OCI-LY3 (cell line): ENCODE data around the gene MRPL12.

ENCODE experiments used
- H2AFZ ChIP-seq: fragments of 200-600, 300-600 bp; shearing (Covaris generic); 2 replicates; pipeline ENCODE4 v1.6.0; 2014; ENCODE audit warnings: antibody characterized with exemption, low read depth, low read length
- H3K27ac ChIP-seq: fragments of 200-600, 300-600 bp; sonication (generic); 2 replicates; pipeline ENCODE4 v1.5.1; 2014; ENCODE audit warnings: mild to moderate bottlenecking, low read length, moderate library complexity, mixed read lengths
- H3K27me3 ChIP-seq: fragments of 200-600, 300-600 bp; sonication (generic); 2 replicates; pipeline ENCODE4 v1.6.1; 2014; ENCODE audit warnings: low read depth, low read length, mixed read lengths
- H3K36me3 ChIP-seq: fragments of 200-600, 300-600 bp; sonication (generic); replicated peaks from 2 replicates; pipeline ENCODE3; 2014; ENCODE audit warnings: low read depth, low read length, mixed read lengths
- H3K4me1 ChIP-seq: fragments of 300-600, 200-600 bp; sonication (generic); 2 replicates; pipeline ENCODE4 v1.6.1; 2014; ENCODE audit warnings: low read length, mixed read lengths
- H3K4me2 ChIP-seq: fragments of 200-600, 300-600 bp; sonication (generic); 2 replicates; pipeline ENCODE4 v1.6.1; 2014; ENCODE audit warnings: low read length, mixed read lengths
- H3K4me3 ChIP-seq: fragments of 300-600, 200-600 bp; sonication (generic); 2 replicates; pipeline ENCODE4 v1.5.1; 2014; ENCODE audit warnings: antibody characterized with exemption, mild to moderate bottlenecking, low read length, moderate library complexity
- H3K79me2 ChIP-seq: fragments of 300-600, 200-600 bp; shearing (Covaris generic); 2 replicates; pipeline ENCODE4 v1.6.1; 2014; ENCODE audit warnings: mild to moderate bottlenecking, low read length, mixed read lengths
- H3K9ac ChIP-seq: fragments of 300-600, 200-600 bp; shearing (Covaris generic); 2 replicates; pipeline ENCODE4 v1.6.0; 2014; ENCODE audit warnings: mild to moderate bottlenecking, low read length, moderate library complexity
- H3K9me3 ChIP-seq: fragments of 200-600, 300-600 bp; shearing (Covaris generic); 2 replicates; pipeline ENCODE4 v1.6.1; 2014; ENCODE audit warnings: low read length, mixed read lengths; ENCODE audit not compliant: insufficient read depth
- H4K20me1 ChIP-seq: fragments of 200-600, 300-600 bp; sonication (generic); 2 replicates; pipeline ENCODE4 v1.6.1; 2016; ENCODE audit warnings: low read length, mixed read lengths; ENCODE audit not compliant: insufficient read depth
- CTCF ChIP-seq: fragments of 200-600, 300-600 bp; sonication (generic); IDR thresholded peaks from 2 replicates; pipeline ENCODE4 v1.5.1; 2014; ENCODE audit warnings: antibody characterized with exemption, low read length, low read depth
- EZH2phosphoT487 ChIP-seq: fragments of 200-600 bp; shearing (Covaris generic); IDR thresholded peaks from 2 replicates; pipeline ENCODE4 v1.6.1; 2018; ENCODE audit warnings: antibody characterized with exemption, mixed run types, low read depth

The MRPL12 gene

DNA sequence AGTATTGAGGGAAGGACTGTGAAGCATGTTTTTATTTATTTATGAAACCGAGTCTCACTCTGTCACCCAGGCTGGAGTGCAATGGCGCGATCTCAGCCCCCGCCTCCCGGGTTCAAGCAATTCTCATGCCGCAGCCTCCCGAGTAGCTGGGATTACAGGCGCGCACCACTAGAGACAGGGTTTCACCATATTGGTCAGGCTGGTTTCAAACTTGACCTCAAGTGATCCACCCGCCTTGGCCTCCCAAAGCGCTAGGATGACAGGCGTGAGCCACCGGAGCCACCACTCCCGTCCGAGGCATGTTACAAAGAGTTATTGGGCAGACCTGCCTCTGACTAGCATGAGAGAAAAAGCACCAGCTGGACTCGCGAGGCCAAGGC, 3.1 kb downstream of the MRPL12 start:
- H3K9ac ChIP-seq: no peak overlapping the region
- no peak overlapping the region for H2AFZ ChIP-seq
- H3K27ac ChIP-seq: no peak overlapping the region
- no peak for TF ChIP-seq EZH2phosphoT487
- TF ChIP-seq CTCF: no peak
- H3K9me3 ChIP-seq: no peaks in the 10 kb centered on the region
- peaks cover 40% of the 10 kb centered on the region for H3K36me3 ChIP-seq
- H3K27me3 ChIP-seq: no peaks in the 10 kb centered on the region
- H3K4me1 ChIP-seq: peaks cover 24% of the 10 kb centered on the region
- no peak overlapping the region for H3K4me2 ChIP-seq
- no peak overlapping the region for H3K4me3 ChIP-seq
- peaks cover 45% of the 10 kb centered on the region for H3K79me2 ChIP-seq
- peaks cover 6% of the 10 kb centered on the region for H4K20me1 ChIP-seq

DNA sequence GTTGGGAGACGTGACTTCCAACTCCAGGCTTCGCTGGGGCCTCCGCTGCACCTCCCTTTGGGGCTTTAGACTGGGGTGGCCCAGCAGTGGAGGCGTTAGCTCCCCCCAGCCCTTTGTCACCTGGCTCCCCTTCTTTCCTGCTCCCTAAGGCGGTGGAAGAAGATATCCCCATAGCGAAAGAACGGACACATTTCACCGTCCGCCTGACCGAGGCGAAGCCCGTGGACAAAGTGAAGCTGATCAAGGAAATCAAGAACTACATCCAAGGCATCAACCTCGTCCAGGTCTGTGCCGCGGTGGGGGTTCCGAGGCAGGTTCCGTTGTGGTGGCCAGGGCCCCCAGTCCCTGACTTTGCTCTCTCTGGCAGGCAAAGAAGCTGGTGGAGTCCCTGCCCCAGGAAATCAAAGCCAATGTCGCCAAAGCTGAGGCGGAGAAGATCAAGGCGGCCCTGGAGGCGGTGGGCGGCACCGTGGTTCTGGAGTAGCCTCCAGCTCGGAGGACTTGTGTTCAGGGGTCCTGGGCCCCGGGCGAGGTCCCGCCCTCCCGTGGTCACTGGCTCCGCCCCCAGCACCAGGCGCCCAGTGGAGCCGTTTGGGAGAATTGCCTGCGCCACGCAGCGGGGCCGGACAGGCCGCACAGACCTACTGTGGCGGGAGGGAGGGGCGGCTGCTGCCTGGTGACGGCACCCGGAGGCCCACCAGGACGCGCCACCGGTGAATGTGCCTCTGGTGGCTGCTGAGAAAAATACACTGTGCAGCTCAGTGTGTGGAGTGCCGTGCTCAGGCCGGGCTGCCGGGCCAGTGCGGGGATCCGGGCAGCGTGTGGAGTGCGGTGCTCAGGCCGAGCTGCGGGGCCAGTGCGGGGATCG, 3.8 kb downstream of the MRPL12 start:
- TF ChIP-seq EZH2phosphoT487 (no peak), CTCF (no peak)
- no peak overlapping the region for H3K27ac ChIP-seq
- H3K36me3 ChIP-seq: peaks cover 36% of the 10 kb centered on the region

GRCh38 chr17:81707725-81708646, 4.8 kb downstream of the MRPL12 start:
- TF ChIP-seq CTCF: no peak
- no peak for TF ChIP-seq EZH2phosphoT487
- Histone ChIP-seq H3K4me3 (no peak overlapping the region), H3K9me3 (no peaks in the 10 kb centered on the region), H4K20me1 (peaks cover 2% of the 10 kb centered on the region; the same call in 1 of the 2 replicates), H3K36me3 (peaks cover 33% of the 10 kb centered on the region), H3K27ac (no peak overlapping the region), H3K27me3 (no peaks in the 10 kb centered on the region), H2AFZ (no peak overlapping the region), H3K4me1 (peaks cover 20% of the 10 kb centered on the region), H3K79me2 (peaks cover 35% of the 10 kb centered on the region), H3K9ac (no peak overlapping the region), H3K4me2 (no peak overlapping the region)

More for the DNA sequence above, 3.8 kb downstream of the MRPL12 start:
- no peaks in the 10 kb centered on the region for H3K9me3 ChIP-seq
- no peaks in the 10 kb centered on the region for H3K27me3 ChIP-seq
- H3K9ac ChIP-seq: no peak overlapping the region
- H3K4me1 ChIP-seq: peaks cover 19% of the 10 kb centered on the region
- H3K4me3 ChIP-seq: no peak overlapping the region
- no peaks in the 10 kb centered on the region for H4K20me1 ChIP-seq
- no peak overlapping the region for H3K4me2 ChIP-seq
- peaks cover 38% of the 10 kb centered on the region for H3K79me2 ChIP-seq
- no peak overlapping the region for H2AFZ ChIP-seq

DNA sequence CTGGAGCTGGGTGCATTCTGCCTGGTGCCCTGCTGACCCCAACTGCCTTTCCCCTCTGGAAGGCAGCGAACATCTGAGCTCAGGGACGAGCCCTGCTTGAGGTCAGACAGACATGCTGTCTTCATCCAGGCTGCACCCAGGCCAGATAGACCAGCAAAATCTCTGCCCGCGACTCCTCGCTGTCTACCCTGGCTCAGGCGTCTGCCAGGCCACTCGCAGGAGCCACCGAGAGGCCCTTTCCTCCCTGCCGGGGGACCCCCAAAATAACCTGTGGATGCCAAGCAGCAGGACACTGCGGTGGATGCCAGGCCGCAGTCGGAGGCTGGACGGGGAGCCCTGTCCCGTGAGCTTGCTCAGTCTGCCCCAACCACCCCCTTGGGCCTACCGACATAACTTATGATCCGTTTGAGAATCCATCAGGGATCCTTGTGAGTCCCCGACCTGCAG, 5.6 kb downstream of the MRPL12 start:
- H3K4me3 ChIP-seq: no peak overlapping the region
- peaks cover 26% of the 10 kb centered on the region for H3K4me1 ChIP-seq
- no peak overlapping the region for H3K27ac ChIP-seq
- H3K9ac ChIP-seq: no peak overlapping the region
- no peaks in the 10 kb centered on the region for H3K9me3 ChIP-seq
- no peaks in the 10 kb centered on the region for H3K27me3 ChIP-seq
- H4K20me1 ChIP-seq: peaks cover 5% of the 10 kb centered on the region; the same call in 1 of the 2 replicates
- no peak overlapping the region for H2AFZ ChIP-seq
- TF ChIP-seq EZH2phosphoT487 (no peak), CTCF (no peak)
- H3K79me2 ChIP-seq: peaks cover 35% of the 10 kb centered on the region
- H3K4me2 ChIP-seq: no peak overlapping the region
- H3K36me3 ChIP-seq: peaks cover 33% of the 10 kb centered on the region
